ENCODE results near the gene SIRPA.
A peak's percentile ranks its signal among the peaks of the same experiment; 100 is the strongest.

Gene SIRPA

DNA sequence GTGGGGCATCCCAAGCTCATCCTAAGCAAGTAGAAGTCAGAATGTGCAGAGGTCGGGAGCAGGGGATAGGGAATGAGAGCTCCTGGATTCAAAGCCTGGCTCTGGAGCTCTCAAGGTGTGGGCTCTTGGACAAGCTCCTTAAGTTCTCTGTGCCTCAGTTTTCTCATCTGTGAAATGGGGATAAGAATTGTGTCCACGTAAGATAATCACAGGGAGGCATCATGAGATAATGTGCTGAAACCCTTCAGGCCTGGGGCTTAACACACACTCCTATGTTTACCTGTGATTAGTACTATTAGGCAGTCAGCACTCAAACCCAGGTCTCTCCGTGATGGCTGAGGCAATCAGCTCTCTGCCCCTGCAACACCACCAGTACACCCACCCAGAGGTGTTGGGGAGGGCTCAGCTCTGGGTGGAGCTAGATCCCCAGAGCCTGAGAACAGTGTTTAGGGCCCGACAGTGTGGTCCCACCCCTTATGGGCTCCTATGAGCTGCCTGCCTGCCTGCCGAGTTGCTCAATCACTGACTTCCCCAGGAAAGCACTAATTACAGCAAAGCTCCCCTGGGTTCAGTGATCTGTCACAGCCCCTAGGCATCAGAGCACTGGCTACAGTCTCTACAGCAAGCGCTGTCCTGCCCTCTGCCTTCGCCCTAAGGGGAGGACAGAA, 6.3 kb upstream of the SIRPA start:
- peak; percentile 53 for DNase-seq (ENCODE audit: low read depth)

DNA sequence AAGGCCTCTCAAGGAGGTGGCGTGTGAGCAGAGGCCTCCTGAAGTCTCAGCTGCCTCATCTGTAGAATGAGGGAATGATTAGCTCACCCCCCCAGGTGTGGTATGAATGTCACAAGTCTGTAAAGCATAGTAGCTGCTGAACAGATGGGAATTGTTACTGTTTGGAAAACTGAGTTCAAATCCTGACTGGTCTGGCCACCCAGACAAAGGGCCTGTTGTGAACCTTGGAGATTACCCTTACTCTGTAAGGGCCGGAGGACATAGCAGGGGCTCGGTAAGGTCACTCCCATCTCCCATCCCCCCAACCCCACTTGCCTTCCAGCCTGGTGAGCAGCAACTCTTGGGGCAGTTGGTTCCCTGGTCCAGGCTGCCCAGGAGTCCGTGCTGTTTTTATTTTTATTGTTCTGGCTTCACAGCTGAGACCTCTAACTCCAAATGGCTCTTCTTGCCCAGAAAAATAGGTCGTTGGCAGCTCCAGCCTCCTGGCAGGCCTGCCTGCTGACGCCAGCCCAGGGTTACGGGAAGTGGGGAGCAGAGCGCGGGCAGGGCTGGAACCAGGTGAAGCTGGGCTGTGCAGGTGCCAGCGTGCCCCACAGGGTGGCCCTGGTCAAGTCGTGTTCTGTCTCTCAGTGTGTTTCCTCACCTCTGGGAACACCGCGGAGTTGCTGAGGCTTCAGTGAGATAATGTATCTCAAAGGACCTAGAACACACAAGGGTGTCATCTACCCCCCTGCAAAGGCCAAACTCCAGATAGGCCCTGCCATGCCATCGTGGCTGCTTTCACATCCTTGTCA, 4.5 kb upstream of the SIRPA start:
- no peak for DNase-seq (ENCODE audit: low read depth)

DNA sequence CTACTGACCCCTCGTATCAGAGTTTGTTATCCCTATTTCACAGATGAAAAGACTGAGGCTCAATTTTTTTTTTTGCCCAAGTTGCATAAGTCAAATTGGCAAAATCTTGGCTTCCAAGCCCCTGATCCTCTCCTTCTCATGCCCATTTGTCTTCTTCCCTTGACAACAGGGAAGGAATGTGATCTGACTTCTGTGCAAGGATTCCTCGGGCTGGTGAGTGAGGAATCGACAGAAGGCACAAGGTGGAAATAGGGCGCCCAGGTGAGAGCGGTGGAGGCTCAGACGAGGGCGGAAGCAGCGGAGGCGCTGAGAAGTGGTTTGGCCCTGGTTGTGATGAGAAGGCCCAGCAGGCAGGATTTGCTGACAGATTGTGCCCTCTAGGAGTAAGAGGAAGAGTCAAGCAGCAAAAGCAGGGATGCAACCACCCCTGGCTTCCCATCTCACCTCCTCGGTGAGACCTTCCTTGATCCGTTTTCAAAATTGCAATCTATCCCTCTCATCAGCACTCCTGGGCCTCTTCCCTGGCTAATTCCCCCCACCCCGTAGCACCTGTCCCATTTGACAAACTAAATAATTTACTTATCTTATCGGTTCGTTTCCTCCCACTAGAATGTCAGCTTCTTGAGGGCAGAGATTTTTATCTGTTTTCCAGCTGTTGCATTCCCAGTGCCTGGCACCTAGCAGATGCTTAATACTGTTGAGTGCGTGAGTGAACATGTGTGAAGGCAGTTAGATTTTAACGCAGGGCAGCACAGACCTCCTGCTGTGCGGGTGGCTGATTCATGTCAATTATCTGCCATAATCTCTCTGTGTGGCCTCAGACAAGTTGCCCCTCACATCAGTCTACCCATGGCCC, 3.7 kb upstream of the SIRPA start:
- DNase-seq (ENCODE audit: low read depth): no peak

DNA sequence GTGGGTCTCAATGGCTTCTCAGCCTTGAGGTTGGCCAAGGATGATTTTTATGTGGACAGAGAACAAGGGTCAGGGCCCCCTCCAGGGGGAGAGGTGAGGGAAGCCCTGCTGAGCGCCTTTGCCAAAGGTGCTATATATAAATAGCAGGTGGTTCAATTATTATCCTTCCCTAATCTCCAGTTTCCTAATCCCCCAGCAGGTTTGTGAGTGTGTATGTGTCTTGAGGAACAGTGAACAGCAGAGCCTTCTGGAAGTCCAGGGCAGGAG, 3.2 kb upstream of the SIRPA start:
- DNase-seq (ENCODE audit: low read depth): no peak

DNA sequence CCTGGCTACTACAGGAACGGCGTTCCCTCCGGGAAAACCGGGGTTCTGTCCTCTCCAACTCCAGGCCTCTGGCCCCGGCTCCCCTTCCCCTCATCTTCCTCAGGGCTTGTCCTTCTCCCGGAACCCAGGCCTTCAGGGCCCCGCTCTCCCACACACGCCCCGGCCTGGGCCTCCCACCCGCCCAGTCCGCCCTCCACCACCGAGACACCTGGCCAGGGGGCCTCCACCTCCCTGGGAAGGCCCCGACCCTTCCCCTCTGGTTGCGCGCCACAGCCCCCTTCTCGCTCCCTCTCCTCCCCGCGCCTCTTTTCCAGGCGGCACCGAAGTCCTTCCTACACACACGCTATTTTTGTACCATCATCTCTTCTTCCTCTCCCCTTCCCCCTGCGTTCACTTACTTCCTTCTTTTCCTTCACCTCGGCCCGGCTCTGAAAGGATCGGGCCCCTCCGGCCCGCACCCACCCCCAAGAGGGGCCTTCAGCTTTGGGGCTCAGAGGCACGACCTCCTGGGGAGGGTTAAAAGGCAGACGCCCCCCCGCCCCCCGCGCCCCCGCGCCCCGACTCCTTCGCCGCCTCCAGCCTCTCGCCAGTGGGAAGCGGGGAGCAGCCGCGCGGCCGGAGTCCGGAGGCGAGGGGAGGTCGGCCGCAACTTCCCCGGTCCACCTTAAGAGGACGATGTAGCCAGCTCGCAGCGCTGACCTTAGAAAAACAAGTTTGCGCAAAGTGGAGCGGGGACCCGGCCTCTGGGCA, 1.3 kb upstream of the SIRPA start:
- peak; percentile 42 for DNase-seq (ENCODE audit: low read depth)

DNA sequence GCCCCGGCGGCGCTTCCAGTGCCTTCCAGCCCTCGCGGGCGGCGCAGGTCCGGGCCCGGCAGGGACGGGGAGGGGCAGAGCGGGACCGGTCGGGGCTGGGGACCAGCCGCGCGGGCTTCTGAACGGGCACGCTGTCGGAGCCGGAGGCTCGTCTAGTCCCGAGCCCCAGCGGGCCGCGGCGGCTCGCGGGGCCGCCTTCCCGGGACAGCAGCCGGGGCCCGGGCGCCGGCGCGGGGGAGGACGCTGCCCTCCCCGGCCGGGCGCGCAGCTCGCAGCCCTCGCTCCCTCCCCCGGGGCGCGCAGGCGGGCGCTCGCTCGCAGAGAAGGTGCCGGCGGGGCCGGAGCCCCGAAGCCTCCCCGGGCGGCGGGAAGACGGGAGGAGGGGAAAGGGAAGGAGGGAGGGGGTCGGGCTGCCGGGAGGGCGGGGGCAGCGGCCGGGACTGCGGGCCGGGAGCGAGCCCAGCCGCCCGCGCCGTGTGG, 696 bp upstream of the SIRPA start:
- DNase-seq (ENCODE audit: low read depth): peak; percentile 69

DNA sequence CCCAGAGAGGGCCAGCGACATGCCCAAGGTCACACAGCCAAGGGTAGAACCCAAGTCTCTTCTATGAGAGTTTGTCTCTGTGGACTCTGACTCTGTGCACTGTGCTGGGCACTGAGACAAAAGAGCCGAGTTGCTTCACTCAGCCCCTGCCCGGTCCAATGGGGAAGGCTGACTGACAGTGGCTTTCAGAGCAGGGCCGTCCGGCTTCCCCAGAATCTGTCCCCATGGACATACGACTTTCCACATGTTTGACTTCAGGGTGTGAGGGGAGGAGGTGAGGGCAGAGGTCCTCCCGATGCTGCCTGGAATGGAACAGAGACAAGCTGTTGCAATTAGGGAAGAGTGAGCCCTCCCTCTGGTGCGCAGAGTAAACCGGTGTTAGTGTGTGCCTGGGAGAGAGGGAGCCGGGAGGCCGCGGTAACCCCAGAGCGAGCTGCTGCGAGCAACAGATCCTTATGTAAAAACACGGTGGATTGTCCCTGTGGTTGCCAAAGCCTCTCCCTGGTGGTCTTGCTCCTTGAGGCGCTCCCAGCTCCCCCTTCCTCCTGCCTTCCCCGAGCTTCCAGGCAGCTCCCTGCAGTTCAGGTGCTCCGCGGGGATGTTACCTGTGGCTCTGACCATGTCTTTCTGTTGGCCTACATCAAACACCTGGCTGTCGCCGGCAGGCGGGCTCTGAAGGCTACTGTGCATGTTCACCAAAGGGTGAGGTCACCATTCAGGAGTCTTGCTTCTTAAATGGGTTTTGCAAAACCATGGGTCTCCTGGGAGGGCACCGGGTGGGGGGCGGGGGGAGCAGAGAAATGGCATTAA, 672 bp downstream of the SIRPA start:
- DNase-seq (ENCODE audit: low read depth): peak; percentile 27

DNA sequence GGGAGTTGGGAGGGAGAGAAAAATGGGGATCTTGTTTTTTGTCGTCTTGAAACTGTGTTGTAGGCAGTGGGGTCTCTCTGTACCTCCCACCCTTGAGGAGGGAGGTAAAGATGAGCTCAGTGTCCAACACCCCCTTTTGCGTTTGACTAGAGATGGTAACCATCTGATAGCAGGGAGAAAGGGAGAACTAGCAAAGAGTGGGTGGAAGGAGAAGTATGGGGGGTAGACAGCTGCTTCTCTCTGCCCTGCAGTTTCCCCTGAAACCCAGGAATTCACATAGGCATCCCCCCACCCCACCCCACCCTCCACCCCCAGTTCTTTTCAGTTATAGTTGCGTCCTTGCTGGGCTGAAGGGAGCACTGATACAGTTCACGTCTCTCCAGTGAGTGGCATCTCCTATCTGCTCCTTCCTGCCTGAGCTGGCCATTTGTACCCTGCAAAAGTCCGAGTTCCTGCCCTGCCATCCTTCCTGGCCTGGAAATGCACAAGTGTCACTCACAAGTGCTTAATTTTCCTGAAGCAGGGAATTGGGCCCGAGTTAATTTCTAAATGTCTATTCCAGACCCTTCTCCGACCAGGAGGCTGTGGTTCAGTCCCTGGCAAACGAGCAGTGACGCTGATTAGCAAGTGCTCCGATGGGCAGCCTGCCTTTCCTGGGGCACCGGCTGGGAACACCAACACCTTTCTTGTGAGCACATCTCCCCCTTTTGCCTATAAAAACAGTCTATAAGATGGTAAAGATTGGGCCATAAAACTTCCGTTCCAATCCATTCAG, 1.5 kb downstream of the SIRPA start:
- DNase-seq (ENCODE audit: low read depth): no peak

DNA sequence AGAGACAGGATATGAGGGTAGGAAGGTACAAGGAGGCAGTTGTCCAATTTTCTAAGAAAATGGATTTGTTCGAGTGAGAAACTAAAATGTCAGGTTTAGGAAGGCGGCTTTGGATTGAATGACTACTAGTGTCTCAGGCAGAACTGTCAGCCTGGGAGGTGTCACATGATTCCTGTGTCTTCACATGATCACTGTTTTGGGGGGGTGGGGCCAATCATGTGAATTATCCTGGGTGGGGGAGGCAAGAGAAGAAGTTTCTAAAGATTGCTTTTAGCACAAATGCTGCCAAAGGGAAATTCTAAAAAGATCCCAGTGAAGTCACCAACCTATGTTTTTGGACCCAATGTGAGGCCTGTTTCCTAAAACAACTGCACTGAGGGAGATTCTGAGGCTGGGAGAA, 2.3 kb downstream of the SIRPA start:
- no peak for DNase-seq (ENCODE audit: low read depth)

DNA sequence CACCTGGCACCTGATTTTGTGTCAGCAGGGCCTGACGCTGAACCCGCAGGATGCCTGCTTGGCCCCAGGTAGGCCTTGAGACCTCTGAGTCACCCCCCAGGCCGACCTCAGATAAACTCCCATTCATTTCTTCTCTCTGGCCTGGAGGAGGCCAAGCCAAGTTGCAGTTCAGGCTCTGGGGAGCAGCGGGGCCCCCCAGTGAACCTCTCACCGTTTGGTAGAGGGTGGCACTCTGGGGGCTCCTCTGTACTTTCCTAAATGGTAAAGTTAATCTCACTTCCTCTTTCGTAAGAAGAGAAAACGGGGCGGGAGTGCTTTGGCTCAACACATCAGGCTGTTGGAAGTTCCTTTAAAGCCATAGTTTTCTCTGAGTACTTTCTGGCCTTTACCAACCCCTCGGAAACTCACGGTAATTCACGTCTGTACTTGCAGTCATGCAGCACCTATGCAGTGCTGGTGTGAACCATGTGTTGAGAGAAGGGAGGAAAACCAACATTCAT, 2.8 kb downstream of the SIRPA start:
- DNase-seq (ENCODE audit: low read depth): no peak

DNA sequence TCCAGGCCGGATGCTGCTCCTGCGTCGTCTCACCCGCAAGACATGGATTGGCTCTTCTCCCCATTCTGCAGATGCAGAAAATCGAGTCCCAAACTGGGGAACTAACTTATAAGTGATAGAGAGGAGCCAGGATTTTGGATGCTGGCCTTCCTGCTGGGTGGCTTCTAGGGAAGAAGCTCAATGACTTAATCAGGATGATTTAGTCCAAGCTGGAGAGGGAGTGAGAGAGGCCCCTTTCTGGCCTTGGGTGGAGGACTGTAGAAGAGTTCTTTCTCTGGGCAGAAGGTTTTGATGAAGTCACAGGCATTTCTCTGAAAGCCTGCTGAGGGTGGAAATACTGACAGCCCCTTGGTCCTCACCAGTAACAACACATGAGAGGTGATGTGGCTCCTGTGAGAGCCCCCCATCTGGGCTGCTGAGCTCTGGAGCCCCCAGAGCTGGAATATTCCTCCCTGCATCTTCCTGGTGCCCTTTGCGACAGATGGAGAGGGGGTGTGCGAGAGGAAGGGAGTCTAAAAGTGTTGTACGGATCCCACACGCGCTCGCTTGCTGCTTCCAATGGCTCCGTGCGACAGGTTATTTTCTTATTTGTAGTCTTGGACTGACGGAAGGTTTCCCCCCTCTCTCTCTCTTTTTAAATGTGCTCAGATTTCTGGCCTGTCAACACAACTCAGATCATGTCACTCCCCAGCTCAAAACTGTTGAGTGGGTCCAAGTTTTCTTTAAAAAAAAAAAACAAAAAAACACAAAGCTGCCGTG, 3.5 kb downstream of the SIRPA start:
- no peak for DNase-seq (ENCODE audit: low read depth)

DNA sequence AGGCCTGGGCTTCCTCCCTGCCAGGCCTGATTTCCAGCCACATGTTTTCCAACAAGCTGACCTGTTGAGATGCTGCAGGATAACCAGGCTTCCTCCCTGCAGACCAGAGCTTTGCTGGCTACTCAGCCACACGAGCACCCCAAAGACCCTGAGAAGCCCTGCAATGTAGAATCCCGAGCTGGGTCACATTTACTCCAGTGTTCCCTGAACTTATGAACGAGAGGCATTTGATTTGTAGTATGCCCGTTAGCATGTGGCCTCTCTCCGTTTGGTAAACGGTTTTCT, 4.0 kb downstream of the SIRPA start:
- DNase-seq (ENCODE audit: low read depth): no peak

DNA sequence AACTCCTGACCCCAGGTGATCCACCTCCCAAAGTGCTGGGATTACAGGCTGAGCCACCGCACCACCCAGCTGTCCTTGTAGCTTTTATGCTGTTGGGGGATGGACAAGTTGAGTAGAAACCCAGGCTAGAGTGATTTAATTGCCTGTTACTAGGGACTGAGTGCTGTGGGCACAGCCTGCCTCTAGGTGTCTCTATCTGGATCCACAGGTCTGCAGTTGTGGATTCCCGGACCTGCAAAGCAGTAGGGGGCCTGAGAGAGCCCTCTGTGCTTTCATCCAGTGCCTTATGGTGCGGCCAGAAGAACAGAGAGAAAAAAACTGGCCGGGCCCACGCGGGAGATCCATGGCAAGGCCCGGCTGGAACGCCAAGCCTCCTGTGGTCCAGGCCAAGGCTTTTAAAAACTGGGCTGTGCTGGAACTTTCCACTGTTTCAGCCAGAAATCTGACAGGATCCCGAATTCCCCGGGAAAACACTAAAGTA, 5.2 kb downstream of the SIRPA start:
- DNase-seq (ENCODE audit: low read depth): peak; percentile 81

DNA sequence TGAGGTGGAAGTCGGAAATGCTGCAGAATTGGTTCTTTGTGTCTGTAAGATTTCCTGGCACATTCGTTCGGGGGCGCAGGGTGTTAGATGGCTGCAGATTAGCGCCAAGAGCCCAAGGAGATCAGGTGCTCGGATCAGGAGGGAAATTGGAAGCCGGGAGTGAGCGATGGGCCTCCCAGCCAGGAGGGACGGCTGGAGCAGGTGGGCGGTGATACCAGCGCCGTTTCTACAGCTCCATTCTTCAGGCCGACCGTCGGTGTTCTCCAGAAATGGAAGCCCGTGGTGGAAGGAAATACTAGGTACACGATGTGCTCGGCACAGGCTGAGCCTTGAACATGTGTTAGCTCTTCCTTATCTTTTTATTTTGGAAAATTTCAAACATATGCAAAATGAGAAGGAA, 6.5 kb downstream of the SIRPA start:
- no peak for DNase-seq (ENCODE audit: low read depth)

DNA sequence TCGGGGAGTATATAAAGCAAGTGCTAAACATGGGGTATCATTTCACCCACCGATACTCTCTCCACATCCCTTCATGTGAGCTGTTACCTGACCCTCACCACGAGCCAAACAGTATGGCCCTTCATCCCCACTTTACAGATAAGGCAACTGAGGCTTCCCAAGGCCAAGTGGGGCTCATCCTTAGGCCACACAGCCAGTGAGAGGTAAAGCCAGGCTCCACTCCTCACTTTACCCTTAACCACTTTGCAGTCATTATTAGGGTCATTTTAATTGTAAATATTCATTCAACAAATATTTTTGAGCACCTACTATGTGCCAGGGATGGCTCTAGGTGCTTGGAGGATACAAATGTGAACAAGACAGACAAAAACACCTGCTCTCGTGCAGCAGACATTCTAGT, 7.0 kb downstream of the SIRPA start:
- DNase-seq (ENCODE audit: low read depth): no peak

DNA sequence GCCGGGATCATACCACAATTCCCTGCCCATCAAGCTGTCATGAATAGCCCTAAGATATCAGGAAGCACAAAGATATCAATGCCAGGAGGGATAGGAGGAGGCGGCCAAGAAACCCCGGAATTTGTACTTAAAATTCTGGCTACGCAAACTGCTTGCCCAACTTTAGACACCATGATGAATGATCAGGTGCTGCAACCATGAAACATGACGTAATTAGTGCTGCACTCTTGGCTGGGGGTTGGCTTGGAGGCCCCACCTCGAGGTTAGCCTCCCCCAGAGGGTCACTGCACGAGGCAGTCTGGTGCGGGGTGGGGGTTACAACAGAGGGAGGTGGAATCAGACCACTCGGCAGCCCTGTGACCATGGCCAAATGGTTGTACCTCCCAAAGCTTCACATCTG, 8.9 kb downstream of the SIRPA start:
- DNase-seq (ENCODE audit: low read depth): no peak

DNA sequence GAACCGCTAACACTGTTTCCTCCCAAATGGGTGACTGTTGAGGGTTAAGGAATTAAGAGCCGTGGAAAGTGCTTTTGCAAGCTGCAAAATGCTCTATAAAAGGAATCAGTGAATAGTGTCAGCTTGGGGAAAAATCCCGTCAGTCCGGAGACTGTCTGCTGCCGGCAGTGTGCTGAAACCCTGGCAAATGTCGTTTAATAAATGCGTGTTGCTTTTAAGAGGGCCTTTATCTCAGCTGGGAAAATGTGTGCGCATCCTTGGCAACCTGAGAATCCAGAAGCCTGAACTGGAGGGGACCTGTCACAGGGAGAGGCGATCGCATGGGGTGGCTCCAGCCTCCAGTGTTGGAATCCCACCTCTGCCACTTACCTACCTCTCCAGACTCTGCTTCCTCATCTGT, 9.8 kb downstream of the SIRPA start:
- no peak for DNase-seq (ENCODE audit: low read depth)

DNA sequence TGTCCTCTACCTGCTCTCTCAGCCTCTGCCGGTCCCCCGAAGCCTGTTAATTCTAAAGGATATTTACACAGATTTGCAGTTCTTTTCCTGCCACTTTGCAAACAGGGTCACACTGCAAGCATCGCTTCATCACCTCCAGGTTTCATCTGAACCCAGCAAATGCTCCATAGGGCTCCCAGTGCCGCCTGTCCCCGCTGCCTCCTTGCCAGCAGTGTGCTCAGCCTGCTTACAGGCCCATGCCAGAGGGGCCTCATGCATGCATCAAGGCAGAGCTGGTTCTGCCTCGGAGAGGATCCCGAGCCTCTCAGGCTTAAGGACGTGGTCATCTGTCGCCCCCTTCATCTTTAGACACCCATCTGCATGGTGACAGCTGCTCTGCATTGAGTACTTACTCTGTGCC, 10.5 kb downstream of the SIRPA start:
- no peak for DNase-seq (ENCODE audit: low read depth)

DNA sequence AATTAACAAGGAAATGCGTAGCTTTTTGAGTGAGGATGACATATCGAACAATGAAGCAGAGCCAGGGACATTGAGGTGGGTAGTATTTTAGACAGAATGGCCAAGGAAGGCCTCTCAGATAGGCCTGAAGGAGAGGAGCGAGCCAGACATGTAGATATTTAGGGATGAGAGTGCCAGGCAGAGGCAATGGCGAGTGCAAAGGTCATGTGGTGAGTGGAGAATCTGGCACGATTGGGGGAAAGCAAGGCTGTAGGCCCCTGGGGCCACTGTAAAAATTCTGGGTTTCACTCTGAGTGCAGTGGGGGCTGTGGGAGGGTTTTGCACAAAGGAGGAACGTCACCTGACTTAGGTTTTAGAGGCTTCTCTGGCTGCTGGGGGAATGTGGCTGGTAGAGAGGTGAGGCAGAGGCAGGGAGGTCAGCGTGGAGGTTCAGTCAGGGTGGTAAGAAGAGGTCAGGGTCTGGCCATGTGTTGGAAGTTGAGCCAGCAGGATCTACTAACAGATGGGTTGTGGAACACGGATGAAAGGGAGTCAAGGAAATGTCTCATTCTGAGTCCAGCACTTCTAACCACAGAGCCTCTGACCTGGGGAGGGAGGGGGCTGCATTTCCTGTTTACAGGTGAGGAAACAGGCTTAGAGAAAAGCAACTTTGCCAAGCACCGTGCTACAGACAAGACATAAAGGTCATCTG, 11.3 kb downstream of the SIRPA start:
- DNase-seq (ENCODE audit: low read depth): no peak

Measured in EH (cell line).